CD4-positive, alpha-beta T cell (primary cell): ENCODE data around the gene TMEM63A. TPM values are rescaled to one million over a fixed set of nuclear protein-coding genes. Genes with fewer than 3 reads are reported as not detected.

Experiments
- ATAC-seq: fragments of 200-7000 bp; cut with Tn5 transposase; one replicate; pipeline ENCODE4 v1.10.0; 2022; ENCODE audit warnings: mild to moderate bottlenecking; ENCODE audit not compliant: poor library complexity
- CTCF ChIA-PET: fragments of 350-600 bp; sonication (Branson Sonifier 250); formaldehyde crosslinking; loops from one replicate; lab custom pipeline; 2021; ENCODE audit warnings: antibody characterized with exemption, inconsistent platforms; lab: Charles Lee
- POLR2A ChIA-PET: fragments of 350-600 bp; sonication (Branson Sonifier 250); formaldehyde crosslinking; loops from one replicate; lab custom pipeline; 2021; ENCODE audit warnings: antibody characterized with exemption, inconsistent platforms; lab: Charles Lee
- DNase-seq, 14 experiments: peaks; one replicate each; pipeline ENCODE4 v3.0.0-alpha.2; 2013 to 2020; ENCODE audit warnings: mixed read lengths in 2 of 14
- H3K27ac ChIP-seq, 2 donors: one replicate each; pipeline versions ENCODE4 v1.5.1 to v1.7.0; 2013; ENCODE audit warnings: low read length in 2 of 2, low read depth in 1 of 2, mild to moderate bottlenecking in 1 of 2
- H3K27me3 ChIP-seq, 2 experiments: 1 replicate in 1 of 2; 2 replicates in 1 of 2; pipeline versions ENCODE4 v1.6.1 to v1.7.0; 2013; ENCODE audit warnings: low read length in 2 of 2, control low read depth in 1 of 2, mild to moderate bottlenecking in 1 of 2, moderate library complexity in 1 of 2; ENCODE audit not compliant: insufficient read depth in 2 of 2, control insufficient read depth in 1 of 2
- H3K36me3 ChIP-seq: one replicate; pipeline ENCODE4 v1.6.1; 2013; ENCODE audit warnings: low read length, control low read depth; ENCODE audit not compliant: insufficient read depth
- H3K4me1 ChIP-seq: one replicate; pipeline ENCODE4 v1.6.1; 2013; ENCODE audit warnings: low read length, control low read depth; ENCODE audit not compliant: insufficient read depth
- H3K4me3 ChIP-seq: one replicate; pipeline ENCODE4 v1.5.1; 2013; ENCODE audit warnings: mild to moderate bottlenecking, low read length, moderate library complexity
- H3K9me3 ChIP-seq, 2 experiments: 1 replicate in 1 of 2; 2 replicates in 1 of 2; pipeline versions ENCODE4 v1.6.1 to v1.7.0; 2013; ENCODE audit warnings: low read length in 2 of 2, mild to moderate bottlenecking in 2 of 2, control low read depth in 1 of 2, moderate library complexity in 1 of 2; ENCODE audit not compliant: control insufficient read depth in 1 of 2, insufficient read depth in 1 of 2
- H3K27ac Mint-ChIP-seq: one replicate; pipeline ENCODE4 v1.8.0; 2020; ENCODE audit warnings: mixed read lengths
- H3K27me3 Mint-ChIP-seq: one replicate; pipeline ENCODE4 v1.8.0; 2021; ENCODE audit warnings: mixed read lengths
- H3K36me3 Mint-ChIP-seq: one replicate; pipeline ENCODE4 v1.8.0; 2021; ENCODE audit warnings: low read depth, mixed read lengths
- H3K4me1 Mint-ChIP-seq: one replicate; pipeline ENCODE4 v1.8.0; 2021; ENCODE audit warnings: low read depth, mixed read lengths
- H3K4me3 Mint-ChIP-seq: one replicate; pipeline ENCODE4 v1.8.0; 2020; ENCODE audit warnings: mild to moderate bottlenecking, mixed read lengths
- H3K9me3 Mint-ChIP-seq: one replicate; pipeline ENCODE4 v1.8.0; 2020; ENCODE audit warnings: mixed read lengths
- CTCF ChIP-seq: fragments of 200-600 bp; IDR thresholded peaks from one replicate; pipeline ENCODE4 v1.8.0; 2022; ENCODE audit warnings: antibody characterized with exemption, mild to moderate bottlenecking
- intact Hi-C, 2 experiments: fragments of 100-400 bp; cut with DNase I in 1 of 2; cut with micrococcal nuclease in 1 of 2; formaldehyde crosslinking; loops; one replicate each; pipeline versions ENCODE4 v1.15.1 to v1.9.0; 2023 to 2025; cut with DNase I, micrococcal nuclease
- total RNA-seq, 174 experiments: library from RNA in 2 of 174; stranded (reverse) in 2 of 174; gene quantifications; one replicate each; pipeline ENCODE4 v1.2.3 and lab custom pipeline; 2021 to 2026

The TMEM63A gene
- total RNA-seq, 2 experiments from 2014 or later, result 199 to 204 TPM

GRCh38 chr1:225870911-225871310 is 11.3 kb downstream of the TMEM63A start:
- ChIA-PET CTCF (interaction anchor here (1.6 kb wide), 1 partner anchor 12 kb away, joined by 5 read pairs; the partner anchor contains the start of gene TMEM63A), POLR2A (interaction anchor here (1.9 to 3.8 kb wide), 3 partner anchors 11 to 93 kb away, joined by 10 to 23 read pairs (median 22); partner anchors contain the start of genes SRP9 and TMEM63A)
- intact Hi-C loops, result no loop called here
- Mint-ChIP-seq H3K36me3 (peaks cover 92% of the 10 kb centered on the region), H3K27me3 (no peaks in the 10 kb centered on the region), H3K9me3 (no peaks in the 10 kb centered on the region), H3K4me1 (peaks cover 73% of the 10 kb centered on the region), H3K27ac (peak overlapping the region; percentile 69), H3K4me3 (no peak overlapping the region)
- Histone ChIP-seq H3K9me3 (no peaks in the 10 kb centered on the region), H3K36me3 (peaks cover 94% of the 10 kb centered on the region), H3K27ac (no peak overlapping the region), H3K27me3 (no peaks in the 10 kb centered on the region), H3K4me3 (no peak overlapping the region), H3K4me1 (peaks cover 78% of the 10 kb centered on the region)
- ATAC-seq (no peak), DNase-seq (no peak)
- no peak for TF ChIP-seq CTCF

GRCh38 chr1:225868631-225869330 is 13.4 kb downstream of the TMEM63A start:
- Histone ChIP-seq H3K27ac (no peak overlapping the region), H3K27me3 (no peaks in the 10 kb centered on the region), H3K4me3 (no peak overlapping the region), H3K36me3 (peaks cover 95% of the 10 kb centered on the region), H3K9me3 (no peaks in the 10 kb centered on the region), H3K4me1 (peaks cover 67% of the 10 kb centered on the region)
- Mint-ChIP-seq H3K4me3 (no peak overlapping the region), H3K36me3 (peaks cover 91% of the 10 kb centered on the region), H3K27me3 (no peaks in the 10 kb centered on the region), H3K9me3 (no peaks in the 10 kb centered on the region), H3K4me1 (peaks cover 66% of the 10 kb centered on the region), H3K27ac (peak overlapping the region; percentile 69)
- POLR2A ChIA-PET, result interaction anchor here (3.5 to 3.8 kb wide), 2 partner anchors 13 to 29 kb away, joined by 22 to 23 read pairs; partner anchors contain the start of gene TMEM63A
- CTCF ChIA-PET, result no interaction called here
- intact Hi-C loops, result loop anchor here in 1 of 2 experiments (5.0 kb wide), 1 partner anchor 91 kb away; the partner anchor contains the start of gene SRP9
- ATAC-seq (no peak), DNase-seq (no peak)
- no peak for TF ChIP-seq CTCF

- Mint-ChIP-seq H3K27ac (peak overlapping the region; percentile 87), H3K4me3 (peak overlapping the region; percentile 27), H3K36me3 (peaks cover 90% of the 10 kb centered on the region), H3K4me1 (peaks cover 58% of the 10 kb centered on the region), H3K9me3 (no peaks in the 10 kb centered on the region), H3K27me3 (no peaks in the 10 kb centered on the region)
- peaks cover 94% of the 10 kb centered on the region for H3K36me3 ChIP-seq
- TF ChIP-seq CTCF, result no peak
- DNase-seq (no peak), ATAC-seq (no peak)
- H3K4me1 ChIP-seq, result peaks cover 54% of the 10 kb centered on the region
- peak overlapping the region; percentile 51 to 64 for H3K27ac ChIP-seq
- H3K4me3 ChIP-seq, result no peak overlapping the region
- intact Hi-C loops, result loop anchor here (1.0 to 5.0 kb wide), 5 partner anchors 14 to 90 kb away; partner anchors contain the start of gene SRP9 (in 1 of the 2)
- ChIA-PET CTCF (interaction anchor here (1.6 kb wide), 1 partner anchor 89 kb away, joined by 5 read pairs; the partner anchor contains the start of gene SRP9), POLR2A (interaction anchor here (1.0 to 3.8 kb wide), 6 partner anchors 15 to 132 kb away, joined by 3 to 41 read pairs (median 11); partner anchors contain the start of genes PYCR2, SDE2, SRP9 and TMEM63A)
- H3K27me3 ChIP-seq, result no peaks in the 10 kb centered on the region
- H3K9me3 ChIP-seq, result no peaks in the 10 kb centered on the region
Measured at GRCh38 chr1:225866981-225867380, 15.2 kb downstream of the TMEM63A start.
